NCI-H510A (cell line): ENCODE results near the gene GUCD1.

Source experiments
- DNase-seq: peaks from one replicate; lab custom pipeline; 2025; lab: John Stamatoyannopoulos, UW

The GUCD1 gene

GRCh38 chr22:24503137-24503842 lies 51.6 kb downstream of the GUCD1 start:
- no peak for DNase-seq

- no peak for DNase-seq
These were observed 52.4 kb downstream of the GUCD1 start for GRCh38 chr22:24502541-24502940.

- no peak for DNase-seq
These were observed 52.9 kb downstream of the GUCD1 start for GRCh38 chr22:24502034-24502433.

- DNase-seq, result no peak
These were observed 53.5 kb downstream of the GUCD1 start for GRCh38 chr22:24501301-24502005.

- no peak for DNase-seq
These were observed 54.6 kb downstream of the GUCD1 start for GRCh38 chr22:24500277-24500820.

GRCh38 chr22:24499706-24500276 lies 55.1 kb downstream of the GUCD1 start:
- DNase-seq, result no peak

GRCh38 chr22:24498824-24499223 lies 56.1 kb downstream of the GUCD1 start:
- DNase-seq, result no peak

GRCh38 chr22:24497841-24498258 lies 57.1 kb downstream of the GUCD1 start:
- DNase-seq, result no peak

- DNase-seq, result no peak
These were observed 58.3 kb downstream of the GUCD1 start for GRCh38 chr22:24496661-24497060.

- DNase-seq, result no peak
These were observed 58.7 kb downstream of the GUCD1 start for GRCh38 chr22:24496234-24496633.

GRCh38 chr22:24495365-24495675 lies 59.6 kb downstream of the GUCD1 start:
- no peak for DNase-seq

GRCh38 chr22:24494528-24495364 lies 60.2 kb downstream of the GUCD1 start, which contains the start of gene UPB1:
Gene UPB1 (plus strand): TSS chr22:24495332. CDS start chr22:24495404, 72 bp downstream.
- no peak for DNase-seq

- no peak for DNase-seq
These were observed 60.8 kb downstream of the GUCD1 start for GRCh38 chr22:24494167-24494527.

- DNase-seq, result no peak
These were observed 62.5 kb downstream of the GUCD1 start for GRCh38 chr22:24492391-24492790.
